Measurements from ENCODE around the gene CPSF7. TPM values are rescaled to one million over a fixed set of nuclear protein-coding genes. Genes with fewer than 3 reads are reported as not detected.

CPSF7 gene
- total RNA-seq, 1 experiment from 2014 or later, result 145 TPM

DNA sequence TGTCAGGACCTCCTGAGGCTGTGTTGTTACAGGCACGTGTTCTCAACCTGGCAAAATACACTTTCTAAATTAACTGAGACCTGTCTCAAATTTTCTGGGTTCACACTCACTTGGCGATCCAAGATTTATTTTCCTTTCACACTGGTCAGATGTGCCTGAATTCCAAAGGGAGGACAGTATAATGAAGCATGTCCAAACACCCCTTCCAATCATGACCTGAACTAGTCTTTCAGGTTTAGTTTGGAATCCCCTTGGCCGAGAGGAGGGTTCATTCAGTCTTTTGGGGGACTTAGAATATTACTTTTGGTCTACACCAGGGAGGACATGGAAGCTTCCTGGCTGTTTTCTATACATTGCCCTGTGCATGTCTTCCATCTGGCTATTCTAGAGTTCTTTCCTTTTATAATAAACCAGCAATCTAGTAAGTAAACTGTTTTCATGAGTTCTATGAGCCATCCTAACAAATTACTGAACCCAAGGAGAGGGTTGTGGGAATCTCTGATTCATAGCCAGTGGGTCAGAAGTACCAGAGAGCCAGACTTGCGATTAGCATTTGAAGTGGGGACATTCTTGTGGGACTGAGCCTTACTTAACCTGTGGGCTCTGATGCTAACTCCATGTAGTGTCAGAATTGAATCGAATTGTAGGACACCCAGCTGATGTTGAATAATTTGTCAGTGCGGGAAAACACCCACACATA lies 52.2 kb downstream of the CPSF7 start:
- H3K9me3 Mint-ChIP-seq, result peaks cover 21 to 23% of the 10 kb centered on the region in 2 experiments

More for the DNA sequence above, 52.2 kb downstream of the CPSF7 start:
- Histone ChIP-seq H4K5ac (ENCODE audit: insufficient read length, low read depth, low read length) (no peak overlapping the region), H3K23me2 (ENCODE audit: insufficient read length, low read depth, low read length, poor library complexity, severe bottlenecking) (no peaks in the 10 kb centered on the region), H3K79me1 (ENCODE audit: insufficient read depth, low read depth, low read length, poor library complexity, severe bottlenecking) (no peaks in the 10 kb centered on the region), H3K23ac (ENCODE audit: insufficient read length, low read depth, low read length) (no peak overlapping the region), H4K91ac (ENCODE audit: insufficient read length, low read depth, low read length) (no peak overlapping the region), H4K8ac (replicated peaks; ENCODE audit: insufficient read length, low read depth, low read length) (no peak overlapping the region), H3K27me3 (ENCODE audit: insufficient read depth, low read length) (no peaks in the 10 kb centered on the region), H3K9me3 (ENCODE audit: control insufficient read depth, low read depth, low read length) (peaks cover 15% of the 10 kb centered on the region), H2AFZ (ENCODE audit: low read length) (no peak overlapping the region), H3K18ac (ENCODE audit: insufficient read length, low read depth, low read length) (no peak overlapping the region), H3K79me2 (ENCODE audit: insufficient read depth, low read length) (no peaks in the 10 kb centered on the region), H2BK15ac (ENCODE audit: low read depth, low read length) (no peak overlapping the region), H3K14ac (ENCODE audit: insufficient read depth, low read length) (no peak overlapping the region), H3K4me2 (ENCODE audit: insufficient read depth, insufficient read length, low read length) (no peak overlapping the region), H3K4ac (ENCODE audit: low read depth, low read length) (no peak overlapping the region), H2BK5ac (ENCODE audit: insufficient read length, low read length) (no peak overlapping the region), H2AK5ac (ENCODE audit: insufficient read length, low read length) (no peak overlapping the region), H3K9ac (ENCODE audit: extremely low read depth, insufficient read length, low read length) (no peak overlapping the region), H3K56ac (ENCODE audit: insufficient read length, low read depth, low read length) (no peak overlapping the region), H2BK20ac (ENCODE audit: low read depth, low read length, poor library complexity, severe bottlenecking) (no peak overlapping the region), H3K4me1 (ENCODE audit: insufficient read depth, low read length) (no peaks in the 10 kb centered on the region), H3K27ac (ENCODE audit: insufficient read length, low read depth, low read length) (no peak overlapping the region), H3T11ph (ENCODE audit: low read length) (no peak overlapping the region), H2BK12ac (ENCODE audit: insufficient read length, low read depth, low read length) (no peak overlapping the region), H4K20me1 (ENCODE audit: control insufficient read depth, insufficient read depth, insufficient read length) (no peaks in the 10 kb centered on the region), H2BK120ac (ENCODE audit: low read depth, low read length, poor library complexity, severe bottlenecking) (no peak overlapping the region)
- Mint-ChIP-seq H3K36me3 (ENCODE audit: insufficient read depth in 1 of 3, low read depth in 3 of 3) (peaks cover 32 to 45% (median 43%) of the 10 kb centered on the region in 3 experiments), H3K27me3 (ENCODE audit: low read depth) (no peaks in the 10 kb centered on the region), H3K4me3 (no peak overlapping the region), H3K4me1 (peaks cover 2 to 12% of the 10 kb centered on the region in 2 experiments; a peak in 3 of 4 replicates), H3K27ac (peak overlapping the region in 2 of 3 experiments; percentile 6 to 47; a peak in 1 of 7 replicates)
- WGBS (ENCODE audit: extremely low coverage, insufficient read length, low lambda C conversion rate), result no CpG with 5 or more reads among the region's 6 CpGs
- DNase-seq, result no peak
- TF ChIP-seq, protein P1, sequence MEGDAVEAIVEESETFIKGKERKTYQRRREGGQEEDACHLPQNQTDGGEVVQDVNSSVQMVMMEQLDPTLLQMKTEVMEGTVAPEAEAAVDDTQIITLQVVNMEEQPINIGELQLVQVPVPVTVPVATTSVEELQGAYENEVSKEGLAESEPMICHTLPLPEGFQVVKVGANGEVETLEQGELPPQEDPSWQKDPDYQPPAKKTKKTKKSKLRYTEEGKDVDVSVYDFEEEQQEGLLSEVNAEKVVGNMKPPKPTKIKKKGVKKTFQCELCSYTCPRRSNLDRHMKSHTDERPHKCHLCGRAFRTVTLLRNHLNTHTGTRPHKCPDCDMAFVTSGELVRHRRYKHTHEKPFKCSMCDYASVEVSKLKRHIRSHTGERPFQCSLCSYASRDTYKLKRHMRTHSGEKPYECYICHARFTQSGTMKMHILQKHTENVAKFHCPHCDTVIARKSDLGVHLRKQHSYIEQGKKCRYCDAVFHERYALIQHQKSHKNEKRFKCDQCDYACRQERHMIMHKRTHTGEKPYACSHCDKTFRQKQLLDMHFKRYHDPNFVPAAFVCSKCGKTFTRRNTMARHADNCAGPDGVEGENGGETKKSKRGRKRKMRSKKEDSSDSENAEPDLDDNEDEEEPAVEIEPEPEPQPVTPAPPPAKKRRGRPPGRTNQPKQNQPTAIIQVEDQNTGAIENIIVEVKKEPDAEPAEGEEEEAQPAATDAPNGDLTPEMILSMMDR (conservative IDR thresholded peaks at IDR 0.05), result no peak
